Peyer's patch (tissue), 4 donors: ENCODE measurements around the gene MTFMT. TPM values are rescaled to one million over a fixed set of nuclear protein-coding genes. Genes with fewer than 3 reads are reported as not detected.
A peak's percentile ranks its signal among the peaks of the same experiment; 100 is the strongest.

ENCODE experiments used
- DNase-seq, 3 donors: peaks; one replicate each; pipeline ENCODE4 v3.0.0-alpha.2; 2017 to 2019
- H3K27ac ChIP-seq, 4 donors: fragments of 200-600 bp; sonication (generic); one replicate each; pipeline ENCODE4 v1.5.1; 2016 to 2019
- H3K27me3 ChIP-seq, 2 donors: fragments of 200-600 bp; sonication (generic); one replicate each; pipeline ENCODE4 v1.5.1; 2019
- H3K36me3 ChIP-seq, 3 donors: fragments of 200-600 bp; sonication (generic); one replicate each; pipeline ENCODE4 v1.5.1; 2016 to 2019
- H3K4me1 ChIP-seq, 4 donors: fragments of 200-600 bp; sonication (generic); one replicate each; pipeline ENCODE4 v1.5.1; 2016 to 2019
- H3K4me3 ChIP-seq, 4 donors: fragments of 200-600 bp; sonication (generic); 1 replicate in 3 of 4; 2 replicates in 1 of 4; pipeline ENCODE4 v1.5.1; 2016 to 2019; ENCODE audit warnings: mild to moderate bottlenecking in 1 of 4
- H3K9me3 ChIP-seq, 4 donors: fragments of 200-600 bp; sonication (generic); one replicate each; pipeline ENCODE4 v1.5.1; 2016 to 2019; ENCODE audit warnings: mild to moderate bottlenecking in 1 of 4
- CTCF ChIP-seq, 6 experiments: fragments of 450-650 bp in 4 of 6; fragments of 200-600 bp in 2 of 6; sonication (generic) in 1 of 6; IDR thresholded peaks; one replicate each; pipeline ENCODE4 v1.5.1; 2017 to 2019; ENCODE audit warnings: antibody characterized with exemption in 6 of 6, mild to moderate bottlenecking in 3 of 6, moderate library complexity in 1 of 6
- POLR2A ChIP-seq, 2 donors: fragments of 450-650 bp; IDR thresholded peaks; one replicate each; pipeline ENCODE4 v1.5.1; 2017; ENCODE audit warnings: antibody characterized with exemption in 2 of 2, mild to moderate bottlenecking in 2 of 2, moderate library complexity in 2 of 2
- total RNA-seq, 4 donors: library from RNA; depleted of rRNA; stranded (reverse); fragments of >200 nt; gene quantifications; one replicate each; pipeline ENCODE4 v1.1.0, GENCODE V29; 2016

MTFMT gene
- total RNA-seq, 4 donors from 2014 or later = 22.3 to 39.9 (median 36.9) TPM

- TF ChIP-seq POLR2A (IDR thresholded peaks at IDR 0.05) = no peak
- TF ChIP-seq CTCF (IDR thresholded peaks at IDR 0.05) = no peak
- Histone ChIP-seq H3K4me1 (peaks cover 4 to 36% (median 6%) of the 10 kb centered on the region in 4 donors), H3K27ac (peak overlapping the region in 1 of 4 donors; percentile 35), H3K9me3 (no peaks in the 10 kb centered on the region), H3K4me3 (no peak overlapping the region), H3K27me3 (no peaks in the 10 kb centered on the region), H3K36me3 (no peaks in the 10 kb centered on the region)
- no peak for DNase-seq
These were observed 29.9 kb upstream of the MTFMT start for GRCh38 chr15:65059369-65059750.

GRCh38 chr15:65058394-65059368, 29.2 kb upstream of the MTFMT start:
- Histone ChIP-seq H3K27me3 (no peaks in the 10 kb centered on the region), H3K36me3 (peaks cover 0 to 6% (median 0%) of the 10 kb centered on the region in 3 donors), H3K27ac (no peak overlapping the region), H3K4me1 (peaks cover 4 to 43% (median 6%) of the 10 kb centered on the region in 4 donors), H3K9me3 (no peaks in the 10 kb centered on the region), H3K4me3 (no peak overlapping the region)
- TF ChIP-seq POLR2A (IDR thresholded peaks at IDR 0.05) (no peak), CTCF (IDR thresholded peaks at IDR 0.05) (no peak)
- no peak for DNase-seq

- H3K27me3 ChIP-seq = no peaks in the 10 kb centered on the region
- TF ChIP-seq CTCF (IDR thresholded peaks at IDR 0.05) (no peak), POLR2A (IDR thresholded peaks at IDR 0.05) (no peak)
- no peak for DNase-seq
These were observed 28.1 kb upstream of the MTFMT start for GRCh38 chr15:65057549-65057940.

GRCh38 chr15:65056868-65057548, 27.6 kb upstream of the MTFMT start:
- peaks cover 0 to 17% (median 0%) of the 10 kb centered on the region in 3 donors for H3K36me3 ChIP-seq
- H3K9me3 ChIP-seq = no peaks in the 10 kb centered on the region
- TF ChIP-seq POLR2A (IDR thresholded peaks at IDR 0.05) (no peak), CTCF (IDR thresholded peaks at IDR 0.05) (no peak)
- H3K4me3 ChIP-seq = no peak overlapping the region
- no peaks in the 10 kb centered on the region for H3K27me3 ChIP-seq
- peaks cover 4 to 43% (median 6%) of the 10 kb centered on the region in 4 donors for H3K4me1 ChIP-seq
- DNase-seq = peak in 2 of 3 donors; percentile 70 to 88
- H3K27ac ChIP-seq = peak overlapping the region in 3 of 4 donors; percentile 41 to 81 (median 73)

More at GRCh38 chr15:65057549-65057940, 28.1 kb upstream of the MTFMT start:
- H3K4me1 ChIP-seq = peaks cover 4 to 43% (median 6%) of the 10 kb centered on the region in 4 donors
- no peaks in the 10 kb centered on the region for H3K9me3 ChIP-seq
- peak overlapping the region in 2 of 4 donors; percentile 44 to 81 for H3K27ac ChIP-seq
- peaks cover 0 to 15% (median 0%) of the 10 kb centered on the region in 3 donors for H3K36me3 ChIP-seq
- no peak overlapping the region for H3K4me3 ChIP-seq

- Histone ChIP-seq H3K27me3 (no peaks in the 10 kb centered on the region), H3K9me3 (no peaks in the 10 kb centered on the region), H3K36me3 (peaks cover 0 to 17% (median 0%) of the 10 kb centered on the region in 3 donors), H3K27ac (peak overlapping the region in 3 of 4 donors; percentile 14 to 81 (median 58)), H3K4me3 (no peak overlapping the region), H3K4me1 (peaks cover 4 to 40% (median 6%) of the 10 kb centered on the region in 4 donors)
- no peak for TF ChIP-seq CTCF (IDR thresholded peaks at IDR 0.05)
- no peak for TF ChIP-seq POLR2A (IDR thresholded peaks at IDR 0.05)
- DNase-seq = no peak
These were observed 26.7 kb upstream of the MTFMT start for GRCh38 chr15:65056106-65056505.
